H1 (cell line): ENCODE results near the gene SENP3. TPM values are rescaled to one million over a fixed set of nuclear protein-coding genes. Genes with fewer than 3 reads are reported as not detected.

Source experiments
- CTCF ChIA-PET: fragments of 300-600 bp; sonication (Branson Sonifier 250); formaldehyde crosslinking; loops from one replicate; lab custom pipeline; 2021; ENCODE audit not compliant: partially characterized antibody; lab: Charles Lee
- POLR2A ChIA-PET: fragments of 300-600 bp; sonication (Branson Sonifier 250); formaldehyde crosslinking; loops from one replicate; lab custom pipeline; 2021; ENCODE audit warnings: inconsistent platforms; ENCODE audit not compliant: partially characterized antibody; lab: Charles Lee
- DNase-seq, 2 experiments: peaks; one replicate each; pipeline versions ENCODE4 v3.0.0 to v3.0.0-alpha.2; 2010 to 2022; ENCODE audit warnings: low spot score in 2 of 2, low read depth in 1 of 2, mixed read lengths in 1 of 2
- FAIRE-seq: peaks from 2 replicates; lab custom pipeline; 2011; peaks lifted over from hg19 to GRCh38; lab: Jason Lieb, UNC
- H2AFZ ChIP-seq: 2 replicates; pipeline ENCODE4 v1.8.1; 2012; ENCODE audit warnings: low read length, inconsistent platforms
- H2AK5ac ChIP-seq: 2 replicates; pipeline ENCODE4 v1.6.1; 2013; ENCODE audit warnings: low read depth, low read length
- H2BK120ac ChIP-seq: replicated peaks from 2 replicates; pipeline ENCODE3; 2013; ENCODE audit warnings: low read depth, low read length, inconsistent platforms
- H2BK12ac ChIP-seq: 2 replicates; pipeline ENCODE4 v1.6.1; 2013; ENCODE audit warnings: low read depth, low read length
- H2BK15ac ChIP-seq: 2 replicates; pipeline ENCODE4 v1.6.1; 2013; ENCODE audit warnings: low read length
- H2BK20ac ChIP-seq: 2 replicates; pipeline ENCODE4 v1.6.1; 2013; ENCODE audit warnings: low read length
- H2BK5ac ChIP-seq: 2 replicates; pipeline ENCODE4 v1.6.1; 2013; ENCODE audit warnings: low read depth, low read length
- H3K14ac ChIP-seq: 2 replicates; pipeline ENCODE4 v1.6.1; 2013; ENCODE audit warnings: inconsistent platforms; ENCODE audit not compliant: insufficient read length
- H3K18ac ChIP-seq: 2 replicates; pipeline ENCODE4 v1.6.1; 2013; ENCODE audit warnings: low read length; ENCODE audit errors: extremely low read depth
- H3K23ac ChIP-seq: 2 replicates; pipeline ENCODE4 v1.6.1; 2013; ENCODE audit warnings: inconsistent platforms; ENCODE audit not compliant: insufficient read length
- H3K23me2 ChIP-seq: 2 replicates; pipeline ENCODE4 v1.6.1; 2013; ENCODE audit warnings: low read depth, low read length
- H3K27ac ChIP-seq: 2 replicates; pipeline ENCODE4 v1.6.1; 2011; ENCODE audit warnings: low read depth, low read length, inconsistent platforms
- H3K27me3 ChIP-seq, 4 experiments: replicated peaks in 1 of 4; 1 replicate in 1 of 4; 2 replicates in 3 of 4; pipeline versions ENCODE4 v1.6.1 to v1.8.1; 2011 to 2013; ENCODE audit warnings: low read length in 3 of 4, mild to moderate bottlenecking in 3 of 4, inconsistent platforms in 2 of 4, mixed read lengths in 2 of 4, moderate library complexity in 1 of 4; ENCODE audit not compliant: control insufficient read depth in 3 of 4, insufficient read depth in 3 of 4; ENCODE audit errors: extremely low read depth in 1 of 4
- H3K36me3 ChIP-seq, 4 experiments: 2 replicates each; pipeline versions ENCODE4 v1.6.1 to v1.8.1; 2011 to 2013; ENCODE audit warnings: mild to moderate bottlenecking in 4 of 4, low read length in 3 of 4, moderate library complexity in 2 of 4, control low read depth in 1 of 4, inconsistent platforms in 1 of 4; ENCODE audit not compliant: insufficient read depth in 4 of 4, control insufficient read depth in 2 of 4
- H3K4ac ChIP-seq: replicated peaks from 2 replicates; pipeline ENCODE3; 2013; ENCODE audit warnings: low read length, low read depth, mixed read lengths, inconsistent platforms; ENCODE audit not compliant: insufficient read length
- H3K4me1 ChIP-seq, 4 experiments: replicated peaks in 1 of 4; 1 replicate in 1 of 4; 2 replicates in 3 of 4; pipeline versions ENCODE4 v1.6.1 to v1.8.1; 2011 to 2013; ENCODE audit warnings: low read length in 3 of 4, inconsistent platforms in 2 of 4, mixed read lengths in 1 of 4; ENCODE audit not compliant: insufficient read depth in 4 of 4, control insufficient read depth in 3 of 4
- H3K4me2 ChIP-seq, 2 experiments: 2 replicates each; pipeline versions ENCODE4 v1.6.1 to v1.8.1; 2011 to 2013; ENCODE audit warnings: low read depth in 2 of 2, low read length in 2 of 2, control low read depth in 1 of 2, inconsistent platforms in 1 of 2, mild to moderate bottlenecking in 1 of 2; ENCODE audit not compliant: insufficient read depth in 1 of 2
- H3K4me3 ChIP-seq, 4 experiments: fragments of 200-600, 300-600 bp in 1 of 4; sonication (generic), shearing (Covaris generic), sonication (Bioruptor Twin) in 1 of 4; 2 replicates each; pipeline versions ENCODE4 v1.5.1 to v1.8.1; 2011 to 2016; ENCODE audit warnings: low read length in 4 of 4, low read depth in 3 of 4, control low read depth in 2 of 4, inconsistent platforms in 2 of 4, mild to moderate bottlenecking in 2 of 4, mixed read lengths in 1 of 4, moderate library complexity in 1 of 4; ENCODE audit not compliant: insufficient read depth in 2 of 4; ENCODE audit errors: extremely low read depth in 1 of 4
- H3K56ac ChIP-seq: replicated peaks from 2 replicates; pipeline ENCODE3; 2013; ENCODE audit warnings: low read depth, mild to moderate bottlenecking, mixed read lengths, low read length, inconsistent platforms; ENCODE audit not compliant: insufficient read length
- H3K79me1 ChIP-seq: 2 replicates; pipeline ENCODE4 v1.6.1; 2013; ENCODE audit warnings: low read depth, low read length, control low read depth
- H3K79me2 ChIP-seq, 2 experiments: 2 replicates each; pipeline versions ENCODE4 v1.6.1 to v1.8.1; 2012 to 2013; ENCODE audit warnings: low read length in 2 of 2, mild to moderate bottlenecking in 2 of 2, inconsistent platforms in 1 of 2; ENCODE audit not compliant: insufficient read depth in 2 of 2, control insufficient read depth in 1 of 2
- H3K9ac ChIP-seq, 4 experiments: replicated peaks in 1 of 4; 1 replicate in 1 of 4; 2 replicates in 3 of 4; pipeline versions ENCODE4 v1.6.1 to v1.8.1; 2011 to 2013; ENCODE audit warnings: low read depth in 3 of 4, low read length in 3 of 4, control low read depth in 2 of 4, mild to moderate bottlenecking in 2 of 4, moderate library complexity in 2 of 4, inconsistent platforms in 1 of 4; ENCODE audit errors: extremely low read depth in 1 of 4
- H3K9me3 ChIP-seq, 2 experiments: 2 replicates each; pipeline versions ENCODE4 v1.6.1 to v1.8.1; 2012 to 2013; ENCODE audit warnings: mild to moderate bottlenecking in 2 of 2, moderate library complexity in 2 of 2, control low read depth in 1 of 2, inconsistent platforms in 1 of 2, low read depth in 1 of 2, low read length in 1 of 2, mixed read lengths in 1 of 2; ENCODE audit not compliant: insufficient read depth in 2 of 2
- H4K20me1 ChIP-seq, 2 experiments: replicated peaks in 1 of 2; 2 replicates each; pipeline versions ENCODE3 to v1.8.1; 2011 to 2013; ENCODE audit warnings: inconsistent platforms in 2 of 2, low read length in 2 of 2, mild to moderate bottlenecking in 1 of 2; ENCODE audit not compliant: insufficient read depth in 2 of 2, control insufficient read depth in 1 of 2
- H4K5ac ChIP-seq: 2 replicates; pipeline ENCODE4 v1.6.1; 2013; ENCODE audit warnings: low read length, low read depth, mixed read lengths, inconsistent platforms; ENCODE audit not compliant: insufficient read length
- H4K8ac ChIP-seq: 2 replicates; pipeline ENCODE4 v1.8.0; 2013; ENCODE audit warnings: mild to moderate bottlenecking, moderate library complexity, low read length, inconsistent platforms; ENCODE audit not compliant: insufficient read depth; ENCODE audit errors: extremely low read depth
- H4K91ac ChIP-seq: replicated peaks from 2 replicates; pipeline ENCODE3; 2013; ENCODE audit warnings: low read length, mixed read lengths, inconsistent platforms; ENCODE audit not compliant: insufficient read length
- GTF2F1 ChIP-seq: IDR thresholded peaks from 2 replicates; pipeline ENCODE4 v1.6.1; 2012; ENCODE audit warnings: low read depth, low read length, improper control_type of control experiment, borderline replicate concordance
- HDAC6 ChIP-seq: IDR thresholded peaks from one replicate; pipeline ENCODE4 v1.7.1; 2012; ENCODE audit warnings: low read depth, mild to moderate bottlenecking, inconsistent platforms, low read length, moderate library complexity
- POLR2A ChIP-seq, 2 experiments: IDR thresholded peaks; 1 replicate in 1 of 2; 2 replicates in 1 of 2; pipeline ENCODE4 v1.6.1; 2011; ENCODE audit warnings: low read depth in 2 of 2, low read length in 2 of 2, mild to moderate bottlenecking in 2 of 2; ENCODE audit errors: control extremely low read depth in 1 of 2
- POLR2AphosphoS5 ChIP-seq: IDR thresholded peaks from 2 replicates; pipeline ENCODE4 v1.6.1; 2011; ENCODE audit warnings: low read depth, low read length
- SIN3A ChIP-seq, 2 experiments: IDR thresholded peaks in 1 of 2; conservative IDR thresholded peaks in 1 of 2; 2 replicates each; pipeline ENCODE4 v1.6.1; 2011 to 2012; ENCODE audit warnings: low read length in 2 of 2, improper control_type of control experiment in 1 of 2, low read depth in 1 of 2, mild to moderate bottlenecking in 1 of 2
- SP1 ChIP-seq: IDR thresholded peaks from 2 replicates; pipeline ENCODE4 v1.6.1; 2011; ENCODE audit warnings: low read depth, low read length
- TAF1 ChIP-seq: IDR thresholded peaks from 2 replicates; pipeline ENCODE4 v1.6.1; 2011; ENCODE audit warnings: mild to moderate bottlenecking, low read depth, low read length
- TAF7 ChIP-seq: optimal IDR thresholded peaks from 2 replicates; pipeline ENCODE3; 2011; ENCODE audit warnings: low read depth, mild to moderate bottlenecking, inconsistent platforms, low read length, moderate library complexity, borderline replicate concordance
- TBP ChIP-seq: IDR thresholded peaks from 2 replicates; pipeline ENCODE4 v1.6.1; 2011; ENCODE audit warnings: low read depth, low read length, improper control_type of control experiment
- TCF12 ChIP-seq: IDR thresholded peaks from 2 replicates; pipeline ENCODE4 v1.6.1; 2011; ENCODE audit warnings: low read depth, mild to moderate bottlenecking, low read length
- WGBS, 2 experiments: shearing (Covaris generic) in 1 of 2; methylation state at CpG; one replicate each; pipeline versions ENCODE4 v1.1.6 to v1.1.7; 2013 to 2015; ENCODE audit warnings: low lambda C conversion rate in 2 of 2, mixed read lengths in 2 of 2, inconsistent platforms in 1 of 2, low coverage in 1 of 2, missing lambda C conversion rate in 1 of 2; ENCODE audit not compliant: insufficient replicate concordance in 2 of 2, insufficient coverage in 1 of 2, insufficient read length in 1 of 2; ENCODE audit errors: extremely low coverage in 1 of 2, missing lambda C conversion rate in 1 of 2; 5-methylcytosine and 5-hydroxymethylcytosine counted together
- polyA plus RNA-seq, 7 experiments: library from polyadenylated mRNA; depleted of rRNA in 3 of 7; stranded (reverse) in 5 of 7; unstranded in 2 of 7; fragments of >200 nt in 5 of 7; fragments of 200-250 nt in 2 of 7; gene quantifications; 1 replicate in 5 of 7; 2 replicates in 1 of 7; 4 replicates in 1 of 7; pipeline versions ENCODE4 v1.2.1 to v1.2.3, GENCODE V29; 2011 to 2013; ENCODE audit warnings: missing spikeins in 2 of 7, mixed read lengths in 2 of 7
- total RNA-seq: library from RNA; stranded (reverse); fragmentation: NEBNext Ultra II Directional; extraction: Animal tissue kit (Norgen Biotek cat#: 25700); gene quantifications from 2 replicates; pipeline ENCODE4 v1.2.1, GENCODE V29; 2021

The SENP3 gene
- total and polyA plus RNA-seq, 2 of the 8 experiments (the other 6 are each of a cell fraction or from before 2014, with no cell fraction given), result 86.2 to 129 TPM

GRCh38 chr17:7589891-7590691 is 28.4 kb downstream of the SENP3 start, which contains the start of gene SOX15:
SOX15 (minus strand) TSS chr17:7590094; CDS start chr17:7589676, 418 bp downstream.
- Histone ChIP-seq H4K5ac (peak within 1 kb of the TSS; percentile 45), H2AK5ac (no peak within 1 kb of the TSS), H3K14ac (no peak within 1 kb of the TSS), H3K23ac (no peak within 1 kb of the TSS), H2BK120ac (no peak within 1 kb of the TSS), H4K20me1 (peaks cover 0 to 2% of the 10 kb centered on the region in 2 experiments), H3K9ac (peak within 1 kb of the TSS in 3 of 4 experiments; percentile 34 to 63 (median 40); a peak in 6 of 7 replicates), H3K79me2 (no peaks in the 10 kb centered on the region), H3K4me1 (peaks cover 6 to 21% (median 18%) of the 10 kb centered on the region in 4 experiments), H3K4me2 (peak within 1 kb of the TSS; percentile 71 to 85), H3K79me1 (no peaks in the 10 kb centered on the region; the same call in none of the 2 replicates), H3K56ac (no peak within 1 kb of the TSS)
- CTCF ChIA-PET, result interaction anchor here (0.7 to 2.8 kb wide), 37 partner anchors 9 to 417 kb away, joined by 3 to 24 read pairs (median 4); partner anchors contain the start of genes ACAP1, CD68, FXR2 and PLSCR3
- TF ChIP-seq TAF1 (peak; percentile 85), GTF2F1 (no peak), POLR2A (IDR thresholded peaks at IDR 0.05; ENCODE audit: control extremely low read depth in 1 of 2, low read depth in 2 of 2, low read length in 2 of 2) (peak; percentile 32 to 91), TAF7 (peak; percentile 48), TBP (peak; percentile 90), POLR2AphosphoS5 (peak; percentile 64; the same call in 1 of the 2 replicates), HDAC6 (no peak), SIN3A (conservative IDR thresholded peaks at IDR 0.05 in 1 of 2, IDR thresholded peaks at IDR 0.05 in 1 of 2; ENCODE audit: low read depth in 1 of 2, low read length in 2 of 2) (0 out of 4 replicates have a peak, but pooled peaks of 1 of the 2 experiments have one; percentile 19), TCF12 (0 out of 2 replicates have a peak, but pooled peaks have one; percentile 5), SP1 (0 out of 2 replicates have a peak, but pooled peaks have one; percentile 30)
- TF ChIP-seq, all 59 proteins: peak for 8
- H3K27me3 ChIP-seq, result no peaks in the 10 kb centered on the region
- POLR2A ChIA-PET, result interaction anchor here (0.5 to 28.5 kb wide), 30 partner anchors 8 to 354 kb away, joined by 3 to 1144 read pairs (median 6); partner anchors contain the start of genes ATP1B2, CD68, DNAH2 and EFNB3
- peak within 1 kb of the TSS; percentile 59 to 73 (median 69) for H3K4me3 ChIP-seq
- FAIRE-seq (no peak), DNase-seq (peak in 1 of 2 experiments; percentile 79)
- no peak within 1 kb of the TSS for H2AFZ ChIP-seq
- no peaks in the 10 kb centered on the region for H3K9me3 ChIP-seq
- H3K4ac ChIP-seq, result no peak within 1 kb of the TSS
- peak within 1 kb of the TSS; percentile 3 for H4K91ac ChIP-seq
- H2BK5ac ChIP-seq, result peak within 1 kb of the TSS; percentile 81
- peak within 1 kb of the TSS; percentile 71 for H3K18ac ChIP-seq
- peak within 1 kb of the TSS; percentile 87 for H3K27ac ChIP-seq
- peak within 1 kb of the TSS; percentile 41 for H4K8ac ChIP-seq
- H2BK12ac ChIP-seq, result peak within 1 kb of the TSS; percentile 68; the same call in 1 of the 2 replicates
- H2BK15ac ChIP-seq, result 0 out of 2 replicates have a peak within 1 kb of the TSS, but pooled peaks have one; percentile 61
- H3K23me2 ChIP-seq, result peaks cover 15% of the 10 kb centered on the region; the same call in 1 of the 2 replicates
- no peak within 1 kb of the TSS for H2BK20ac ChIP-seq
- peaks cover 12 to 47% (median 31%) of the 10 kb centered on the region in 4 experiments; a peak in 7 of 8 replicates for H3K36me3 ChIP-seq
- WGBS, 2 experiments, result 31% methylated on average over 18 of the region's 24 CpGs; no CpG with 5 or more reads in 1 of the 2 experiments
